ENCODE results near the gene JAM3. TPM values are rescaled to one million over a fixed set of nuclear protein-coding genes. Genes with fewer than 3 reads are reported as not detected.

The JAM3 gene
- total RNA-seq, 1 donor from 2014 or later = 438 TPM

- no peaks in the 10 kb centered on the region for H3K9me3 Mint-ChIP-seq (ENCODE audit: unreplicated experiment)
- no peak for DNase-seq (ENCODE audit: low spot score)
- no peaks in the 10 kb centered on the region for H3K36me3 Mint-ChIP-seq (ENCODE audit: low read depth, unreplicated experiment)
- TF ChIP-seq CTCF (IDR thresholded peaks at IDR 0.05; ENCODE audit: unreplicated experiment) = no peak
- no peak overlapping the region for H3K27ac Mint-ChIP-seq (ENCODE audit: unreplicated experiment)
- H3K4me3 Mint-ChIP-seq (ENCODE audit: unreplicated experiment) = no peak overlapping the region
- peaks cover 38% of the 10 kb centered on the region for H3K4me1 Mint-ChIP-seq (ENCODE audit: unreplicated experiment)
- peaks cover 8% of the 10 kb centered on the region for H3K27me3 Mint-ChIP-seq (ENCODE audit: unreplicated experiment)
These were observed 21.3 kb upstream of the JAM3 start for GRCh38 chr11:134047586-134047999.

- H3K27ac Mint-ChIP-seq (ENCODE audit: unreplicated experiment) = no peak overlapping the region
- no peak for DNase-seq (ENCODE audit: low spot score)
- H3K27me3 Mint-ChIP-seq (ENCODE audit: unreplicated experiment) = peaks cover 9% of the 10 kb centered on the region
- no peaks in the 10 kb centered on the region for H3K36me3 Mint-ChIP-seq (ENCODE audit: low read depth, unreplicated experiment)
- H3K4me1 Mint-ChIP-seq (ENCODE audit: unreplicated experiment) = peaks cover 41% of the 10 kb centered on the region
- H3K4me3 Mint-ChIP-seq (ENCODE audit: unreplicated experiment) = no peak overlapping the region
- H3K9me3 Mint-ChIP-seq (ENCODE audit: unreplicated experiment) = no peaks in the 10 kb centered on the region
- no peak for TF ChIP-seq CTCF (IDR thresholded peaks at IDR 0.05; ENCODE audit: unreplicated experiment)
These were observed 20.8 kb upstream of the JAM3 start for GRCh38 chr11:134048028-134048427.

- H3K36me3 Mint-ChIP-seq (ENCODE audit: low read depth, unreplicated experiment) = no peaks in the 10 kb centered on the region
- no peak for DNase-seq (ENCODE audit: low spot score)
- H3K9me3 Mint-ChIP-seq (ENCODE audit: unreplicated experiment) = no peaks in the 10 kb centered on the region
- H3K4me3 Mint-ChIP-seq (ENCODE audit: unreplicated experiment) = no peak overlapping the region
- H3K27ac Mint-ChIP-seq (ENCODE audit: unreplicated experiment) = no peak overlapping the region
- peaks cover 7% of the 10 kb centered on the region for H3K27me3 Mint-ChIP-seq (ENCODE audit: unreplicated experiment)
- no peak for TF ChIP-seq CTCF (IDR thresholded peaks at IDR 0.05; ENCODE audit: unreplicated experiment)
- H3K4me1 Mint-ChIP-seq (ENCODE audit: unreplicated experiment) = peaks cover 49% of the 10 kb centered on the region
These were observed 19.6 kb upstream of the JAM3 start for GRCh38 chr11:134049303-134049702.

GRCh38 chr11:134050541-134051383 is 18.1 kb upstream of the JAM3 start:
- no peak overlapping the region for H3K27ac Mint-ChIP-seq (ENCODE audit: unreplicated experiment)
- peaks cover 8% of the 10 kb centered on the region for H3K27me3 Mint-ChIP-seq (ENCODE audit: unreplicated experiment)
- no peaks in the 10 kb centered on the region for H3K36me3 Mint-ChIP-seq (ENCODE audit: low read depth, unreplicated experiment)
- H3K4me3 Mint-ChIP-seq (ENCODE audit: unreplicated experiment) = no peak overlapping the region
- TF ChIP-seq CTCF (IDR thresholded peaks at IDR 0.05; ENCODE audit: unreplicated experiment) = peak; percentile 95
- peaks cover 57% of the 10 kb centered on the region for H3K4me1 Mint-ChIP-seq (ENCODE audit: unreplicated experiment)
- H3K9me3 Mint-ChIP-seq (ENCODE audit: unreplicated experiment) = no peaks in the 10 kb centered on the region
- peak; percentile 85 for DNase-seq (ENCODE audit: low spot score)

- Mint-ChIP-seq H3K9me3 (ENCODE audit: unreplicated experiment) (no peaks in the 10 kb centered on the region), H3K4me3 (ENCODE audit: unreplicated experiment) (no peak overlapping the region), H3K36me3 (ENCODE audit: low read depth, unreplicated experiment) (no peaks in the 10 kb centered on the region), H3K4me1 (ENCODE audit: unreplicated experiment) (peaks cover 55% of the 10 kb centered on the region), H3K27ac (ENCODE audit: unreplicated experiment) (peak overlapping the region; percentile 64), H3K27me3 (ENCODE audit: unreplicated experiment) (peaks cover 10% of the 10 kb centered on the region)
- DNase-seq (ENCODE audit: low spot score) = no peak
- no peak for TF ChIP-seq CTCF (IDR thresholded peaks at IDR 0.05; ENCODE audit: unreplicated experiment)
These were observed 16.4 kb upstream of the JAM3 start for GRCh38 chr11:134052395-134052987.

Measured in endothelial cell (in vitro differentiated cells).